ENCODE results near the gene NUDT21. TPM values are rescaled to one million over a fixed set of nuclear protein-coding genes. Genes with fewer than 3 reads are reported as not detected.

NUDT21 gene
- total RNA-seq, 6 donors from 2014 or later, result 28.3 to 88.2 (median 51.7) TPM

- H3K4me1 ChIP-seq, result no peaks in the 10 kb centered on the region
- ATAC-seq (ENCODE audit: low FRiP score in 2 of 2), result no peak
- TF ChIP-seq EP300 (IDR thresholded peaks at IDR 0.05), result no peak
- no peak for TF ChIP-seq CTCF (IDR thresholded peaks at IDR 0.05)
- no peak for TF ChIP-seq POLR2AphosphoS5 (IDR thresholded peaks at IDR 0.05)
- TF ChIP-seq POLR2A (IDR thresholded peaks at IDR 0.05), result no peak
- peaks cover 34 to 96% (median 69%) of the 10 kb centered on the region in 4 donors for H3K36me3 ChIP-seq
- 84 to 85% methylated on average over 2 of the region's 2 CpGs for WGBS, 2 donors
- H3K27ac ChIP-seq, result no peak overlapping the region
- no peak for DNase-seq
- H3K9me3 ChIP-seq, result no peaks in the 10 kb centered on the region
- no peak overlapping the region for H3K4me3 ChIP-seq
- H3K27me3 ChIP-seq, result no peaks in the 10 kb centered on the region
Measured at GRCh38 chr16:56475201-56475600, 24.1 kb upstream of the NUDT21 start.

- no peaks in the 10 kb centered on the region for H3K9me3 ChIP-seq
- no peaks in the 10 kb centered on the region for H3K27me3 ChIP-seq
- H3K4me3 ChIP-seq, result no peak overlapping the region
- H3K36me3 ChIP-seq, result peaks cover 41 to 100% (median 78%) of the 10 kb centered on the region in 4 donors
- DNase-seq (no peak), ATAC-seq (ENCODE audit: low FRiP score in 2 of 2) (no peak)
- no peaks in the 10 kb centered on the region for H3K4me1 ChIP-seq
- no peak overlapping the region for H3K27ac ChIP-seq
- no peak for TF ChIP-seq EP300 (IDR thresholded peaks at IDR 0.05)
- no peak for TF ChIP-seq CTCF (IDR thresholded peaks at IDR 0.05)
- no peak for TF ChIP-seq POLR2A (IDR thresholded peaks at IDR 0.05)
- no peak for TF ChIP-seq POLR2AphosphoS5 (IDR thresholded peaks at IDR 0.05)
- 86 to 89% methylated on average over 1 of the region's 1 CpG for WGBS, 2 donors
Measured at GRCh38 chr16:56470666-56471065, 19.5 kb upstream of the NUDT21 start.

- Histone ChIP-seq H3K27me3 (no peaks in the 10 kb centered on the region), H3K4me3 (no peak overlapping the region), H3K36me3 (peaks cover 37 to 100% (median 76%) of the 10 kb centered on the region in 4 donors), H3K27ac (no peak overlapping the region), H3K4me1 (no peaks in the 10 kb centered on the region), H3K9me3 (no peaks in the 10 kb centered on the region)
- ATAC-seq (ENCODE audit: low FRiP score in 2 of 2), result no peak
- DNase-seq, result no peak
- 86% methylated on average over 3 of the region's 3 CpGs for WGBS, 2 donors
- TF ChIP-seq CTCF (IDR thresholded peaks at IDR 0.05) (no peak), POLR2AphosphoS5 (IDR thresholded peaks at IDR 0.05) (no peak), POLR2A (IDR thresholded peaks at IDR 0.05) (no peak), EP300 (IDR thresholded peaks at IDR 0.05) (no peak)
Measured at GRCh38 chr16:56470232-56470631, 19.1 kb upstream of the NUDT21 start.

GRCh38 chr16:56469748-56470147 lies 18.6 kb upstream of the NUDT21 start:
- no peaks in the 10 kb centered on the region for H3K4me1 ChIP-seq
- peaks cover 32 to 100% (median 72%) of the 10 kb centered on the region in 4 donors for H3K36me3 ChIP-seq
- DNase-seq, result no peak
- no peak for ATAC-seq (ENCODE audit: low FRiP score in 2 of 2)
- WGBS, 2 donors, result 94 to 95% methylated on average over 5 to 7 of the region's 7 CpGs
- no peaks in the 10 kb centered on the region for H3K27me3 ChIP-seq
- no peak overlapping the region for H3K27ac ChIP-seq
- no peak overlapping the region for H3K4me3 ChIP-seq
- H3K9me3 ChIP-seq, result no peaks in the 10 kb centered on the region
- TF ChIP-seq CTCF (IDR thresholded peaks at IDR 0.05), result no peak
- TF ChIP-seq POLR2AphosphoS5 (IDR thresholded peaks at IDR 0.05), result no peak
- no peak for TF ChIP-seq POLR2A (IDR thresholded peaks at IDR 0.05)
- TF ChIP-seq EP300 (IDR thresholded peaks at IDR 0.05), result no peak

GRCh38 chr16:56468800-56469199 lies 17.7 kb upstream of the NUDT21 start:
- no peak for ATAC-seq (ENCODE audit: low FRiP score in 2 of 2)
- no peaks in the 10 kb centered on the region for H3K4me1 ChIP-seq
- no peak for DNase-seq
- peaks cover 29 to 100% (median 66%) of the 10 kb centered on the region in 4 donors for H3K36me3 ChIP-seq
- H3K27ac ChIP-seq, result no peak overlapping the region
- H3K4me3 ChIP-seq, result no peak overlapping the region
- TF ChIP-seq POLR2A (IDR thresholded peaks at IDR 0.05) (no peak), CTCF (IDR thresholded peaks at IDR 0.05) (no peak), POLR2AphosphoS5 (IDR thresholded peaks at IDR 0.05) (no peak), EP300 (IDR thresholded peaks at IDR 0.05) (no peak)
- H3K27me3 ChIP-seq, result no peaks in the 10 kb centered on the region
- no peaks in the 10 kb centered on the region for H3K9me3 ChIP-seq

Measured in upper lobe of left lung (tissue), 6 donors.